Measurements from ENCODE around the gene NUBPL. TPM values are rescaled to one million over a fixed set of nuclear protein-coding genes. Genes with fewer than 3 reads are reported as not detected.

NUBPL gene, protein sequence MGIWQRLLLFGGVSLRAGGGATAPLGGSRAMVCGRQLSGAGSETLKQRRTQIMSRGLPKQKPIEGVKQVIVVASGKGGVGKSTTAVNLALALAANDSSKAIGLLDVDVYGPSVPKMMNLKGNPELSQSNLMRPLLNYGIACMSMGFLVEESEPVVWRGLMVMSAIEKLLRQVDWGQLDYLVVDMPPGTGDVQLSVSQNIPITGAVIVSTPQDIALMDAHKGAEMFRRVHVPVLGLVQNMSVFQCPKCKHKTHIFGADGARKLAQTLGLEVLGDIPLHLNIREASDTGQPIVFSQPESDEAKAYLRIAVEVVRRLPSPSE
- total RNA-seq (8.1 TPM), polyA plus RNA-seq (1 to 10 TPM; 4.2 to 9.9 (median 7.0) TPM)

DNA sequence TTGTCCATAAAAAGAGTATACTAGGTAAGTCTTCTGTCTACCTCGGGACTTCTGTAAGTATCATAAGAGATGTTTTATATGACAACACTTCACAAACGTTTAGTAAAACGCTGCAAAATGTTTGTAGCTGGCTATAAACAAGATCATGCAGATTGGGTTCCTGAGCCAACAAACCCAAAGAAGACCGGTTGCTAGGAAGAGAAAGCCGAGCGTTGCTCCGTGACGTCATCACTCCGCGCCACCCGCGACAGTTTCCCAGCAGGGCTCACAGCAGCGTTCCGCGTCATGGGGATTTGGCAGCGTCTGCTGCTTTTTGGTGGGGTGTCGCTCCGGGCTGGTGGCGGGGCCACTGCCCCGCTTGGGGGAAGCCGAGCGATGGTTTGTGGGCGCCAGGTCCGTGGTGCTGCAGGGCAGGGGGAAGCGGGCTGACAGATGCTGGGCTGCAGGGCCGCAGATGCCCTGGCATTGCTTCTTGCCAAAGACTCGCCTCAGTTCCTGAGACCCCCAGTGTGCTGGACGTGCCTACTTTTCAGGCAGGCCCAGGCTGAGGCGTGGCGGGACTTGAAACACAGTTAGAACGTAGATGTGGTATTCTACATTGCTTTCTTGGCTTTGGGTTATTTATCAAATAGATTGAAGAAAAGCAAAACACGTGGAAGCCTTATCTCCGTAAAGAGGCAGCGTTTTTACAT lies at the start of gene NUBPL:
Gene NUBPL (plus strand): TSS at position 250 of the 692 bp plus-strand sequence. CDS start 36 bp downstream, at position 286.
- H3K27me3 Mint-ChIP-seq: peaks cover 21% of the 10 kb centered on the region
- DNase-seq: peak; percentile 96 to 97 (median 97)
- Histone ChIP-seq H3K4me1 (ENCODE audit: control insufficient read depth, insufficient read depth, low read length, poor library complexity, severe bottlenecking) (peaks cover 15% of the 10 kb centered on the region), H3K4me3 (ENCODE audit: low read depth, low read length) (peak within 1 kb of the TSS; percentile 92), H3K36me3 (ENCODE audit: control insufficient read depth, insufficient read depth, low read length) (no peaks in the 10 kb centered on the region), H3K27me3 (ENCODE audit: control insufficient read depth, insufficient read depth, low read length) (peaks cover 6% of the 10 kb centered on the region), H3K9me3 (ENCODE audit: control insufficient read depth in 2 of 2, low read length in 2 of 2) (no peaks in the 10 kb centered on the region), H3K27ac (ENCODE audit: insufficient read depth, low read length, poor library complexity, severe bottlenecking) (peak within 1 kb of the TSS; percentile 79)
- H3K36me3 Mint-ChIP-seq: no peaks in the 10 kb centered on the region
- H3K9me3 Mint-ChIP-seq: peaks cover 0 to 3% (median 0%) of the 10 kb centered on the region in 7 donors
- peak within 1 kb of the TSS; percentile 97 to 99 (median 98) for H3K27ac Mint-ChIP-seq
- H3K4me1 Mint-ChIP-seq: peaks cover 19 to 39% (median 29%) of the 10 kb centered on the region in 4 donors
- ATAC-seq (ENCODE audit: low read depth in 2 of 2): peak; percentile 92 to 94
- H3K4me3 Mint-ChIP-seq: peak within 1 kb of the TSS; percentile 95 to 99 (median 97)

DNA sequence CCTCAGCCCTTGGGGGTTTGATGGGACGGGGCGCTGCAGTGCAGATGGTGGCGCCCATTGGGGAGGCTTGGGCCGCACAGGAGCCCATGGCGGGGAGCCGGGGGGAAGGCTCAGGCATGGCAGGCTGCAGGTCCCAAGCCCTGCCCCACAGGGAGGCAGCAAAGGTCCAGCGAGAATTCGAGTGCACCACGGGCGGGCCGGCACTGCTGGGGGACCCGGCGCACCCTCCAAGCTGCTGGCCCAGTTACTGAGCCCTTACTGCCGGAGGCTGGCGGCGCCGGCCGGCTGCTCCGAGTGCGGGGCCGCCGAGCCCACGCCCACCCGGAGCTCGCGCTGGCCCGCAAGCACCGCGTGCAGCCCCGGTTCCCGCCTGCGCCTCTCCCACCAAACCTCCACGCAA lies 34.1 kb upstream of the NUBPL start:
- Histone ChIP-seq H3K36me3 (ENCODE audit: control insufficient read depth, insufficient read depth, low read length) (no peaks in the 10 kb centered on the region), H3K9me3 (ENCODE audit: control insufficient read depth in 2 of 2, low read length in 2 of 2) (no peaks in the 10 kb centered on the region), H3K4me1 (ENCODE audit: control insufficient read depth, insufficient read depth, low read length, poor library complexity, severe bottlenecking) (no peaks in the 10 kb centered on the region), H3K27me3 (ENCODE audit: control insufficient read depth, insufficient read depth, low read length) (peaks cover 7% of the 10 kb centered on the region), H3K27ac (ENCODE audit: insufficient read depth, low read length, poor library complexity, severe bottlenecking) (no peak overlapping the region), H3K4me3 (ENCODE audit: low read depth, low read length) (no peak overlapping the region)
- Mint-ChIP-seq H3K27ac (no peak overlapping the region), H3K4me3 (no peak overlapping the region), H3K4me1 (no peaks in the 10 kb centered on the region), H3K27me3 (peaks cover 9% of the 10 kb centered on the region), H3K9me3 (no peaks in the 10 kb centered on the region), H3K36me3 (no peaks in the 10 kb centered on the region)
- DNase-seq (no peak), ATAC-seq (ENCODE audit: low read depth in 2 of 2) (no peak)

DNA sequence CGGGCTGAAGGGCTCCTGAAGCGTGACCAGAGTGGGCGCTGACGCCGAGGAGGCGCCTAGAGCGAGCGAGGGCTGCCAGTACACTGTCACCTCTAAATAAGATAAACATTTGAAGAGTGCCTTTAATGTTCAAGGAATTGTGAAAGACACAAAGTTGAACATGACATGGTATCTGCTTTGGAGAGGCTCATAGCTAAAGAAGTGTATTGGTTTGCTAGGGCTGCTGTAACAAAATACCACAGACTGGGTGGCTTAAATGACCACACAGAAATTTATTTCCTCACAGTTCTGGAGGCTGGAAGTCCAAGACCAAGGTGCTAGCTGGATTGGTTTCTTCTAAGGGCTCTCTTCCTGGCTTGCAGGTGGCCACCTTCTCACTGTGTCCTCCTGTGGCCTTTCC lies 33.7 kb upstream of the NUBPL start:
- Mint-ChIP-seq H3K4me3 (no peak overlapping the region), H3K27ac (no peak overlapping the region), H3K27me3 (peaks cover 7% of the 10 kb centered on the region), H3K9me3 (no peaks in the 10 kb centered on the region), H3K36me3 (no peaks in the 10 kb centered on the region), H3K4me1 (no peaks in the 10 kb centered on the region)
- Histone ChIP-seq H3K36me3 (ENCODE audit: control insufficient read depth, insufficient read depth, low read length) (no peaks in the 10 kb centered on the region), H3K4me3 (ENCODE audit: low read depth, low read length) (no peak overlapping the region), H3K9me3 (ENCODE audit: control insufficient read depth in 2 of 2, low read length in 2 of 2) (no peaks in the 10 kb centered on the region), H3K4me1 (ENCODE audit: control insufficient read depth, insufficient read depth, low read length, poor library complexity, severe bottlenecking) (no peaks in the 10 kb centered on the region), H3K27ac (ENCODE audit: insufficient read depth, low read length, poor library complexity, severe bottlenecking) (no peak overlapping the region), H3K27me3 (ENCODE audit: control insufficient read depth, insufficient read depth, low read length) (peaks cover 2% of the 10 kb centered on the region)
- no peak for ATAC-seq (ENCODE audit: low read depth in 2 of 2)
- no peak for DNase-seq

DNA sequence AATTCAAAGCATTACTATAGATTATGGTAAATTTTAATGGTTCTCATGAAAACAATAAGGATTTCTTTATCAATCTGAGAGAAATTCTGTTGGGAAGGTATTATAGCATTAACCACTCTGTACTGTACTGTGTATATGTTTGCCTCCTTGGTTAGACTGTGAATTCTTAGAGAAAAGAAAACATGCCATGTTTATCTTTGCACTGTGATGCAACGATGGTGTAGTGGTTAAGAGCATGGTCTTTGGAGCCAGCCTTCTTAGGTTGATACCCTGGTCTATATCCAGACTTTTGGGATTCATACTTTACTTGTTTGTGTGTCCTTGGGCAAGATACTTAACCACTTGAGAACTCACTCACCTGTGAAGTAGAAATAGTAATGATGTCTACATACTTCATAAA lies 32.2 kb upstream of the NUBPL start:
- no peak overlapping the region for H3K4me3 ChIP-seq (ENCODE audit: low read depth, low read length)

DNA sequence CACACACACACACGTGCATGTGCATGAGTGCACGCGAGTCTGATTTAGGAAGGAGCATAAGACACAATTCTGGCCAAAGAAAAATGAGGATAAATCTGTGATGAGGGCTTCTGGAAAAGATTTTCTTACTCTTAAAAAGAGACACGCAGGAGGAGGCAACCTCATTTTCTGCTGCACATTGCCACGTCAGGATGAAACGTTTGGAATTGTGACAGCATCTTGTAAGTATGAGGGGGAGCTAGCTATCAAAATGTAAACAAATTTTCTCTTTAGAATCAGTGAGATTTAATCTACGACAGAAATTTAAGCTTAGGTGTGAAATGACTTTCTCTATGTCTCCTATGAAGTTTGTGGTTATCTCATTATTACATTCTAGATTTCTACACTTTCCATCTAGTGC lies 31.1 kb upstream of the NUBPL start:
- Histone ChIP-seq H3K4me3 (ENCODE audit: low read depth, low read length) (no peak overlapping the region), H3K27me3 (ENCODE audit: control insufficient read depth, insufficient read depth, low read length) (no peaks in the 10 kb centered on the region), H3K27ac (ENCODE audit: insufficient read depth, low read length, poor library complexity, severe bottlenecking) (no peak overlapping the region), H3K9me3 (ENCODE audit: control insufficient read depth in 2 of 2, low read length in 2 of 2) (no peaks in the 10 kb centered on the region), H3K36me3 (ENCODE audit: control insufficient read depth, insufficient read depth, low read length) (no peaks in the 10 kb centered on the region), H3K4me1 (ENCODE audit: control insufficient read depth, insufficient read depth, low read length, poor library complexity, severe bottlenecking) (no peaks in the 10 kb centered on the region)
- H3K27ac Mint-ChIP-seq: no peak overlapping the region
- H3K4me1 Mint-ChIP-seq: no peaks in the 10 kb centered on the region
- H3K4me3 Mint-ChIP-seq: no peak overlapping the region
- peaks cover 6% of the 10 kb centered on the region for H3K27me3 Mint-ChIP-seq
- H3K36me3 Mint-ChIP-seq: no peaks in the 10 kb centered on the region
- H3K9me3 Mint-ChIP-seq: no peaks in the 10 kb centered on the region
- DNase-seq (no peak), ATAC-seq (ENCODE audit: low read depth in 2 of 2) (no peak)

More for the DNA sequence above, 32.2 kb upstream of the NUBPL start:
- H3K27me3 ChIP-seq (ENCODE audit: control insufficient read depth, insufficient read depth, low read length): peaks cover 1% of the 10 kb centered on the region
- no peak for ATAC-seq (ENCODE audit: low read depth in 2 of 2)
- no peak overlapping the region for H3K27ac Mint-ChIP-seq
- H3K27ac ChIP-seq (ENCODE audit: insufficient read depth, low read length, poor library complexity, severe bottlenecking): no peak overlapping the region
- no peaks in the 10 kb centered on the region for H3K9me3 Mint-ChIP-seq
- no peaks in the 10 kb centered on the region for H3K4me1 Mint-ChIP-seq
- no peaks in the 10 kb centered on the region for H3K36me3 Mint-ChIP-seq
- H3K4me1 ChIP-seq (ENCODE audit: control insufficient read depth, insufficient read depth, low read length, poor library complexity, severe bottlenecking): no peaks in the 10 kb centered on the region
- no peaks in the 10 kb centered on the region for H3K9me3 ChIP-seq (ENCODE audit: control insufficient read depth in 2 of 2, low read length in 2 of 2)
- no peak overlapping the region for H3K4me3 Mint-ChIP-seq
- no peaks in the 10 kb centered on the region for H3K36me3 ChIP-seq (ENCODE audit: control insufficient read depth, insufficient read depth, low read length)
- peaks cover 6% of the 10 kb centered on the region for H3K27me3 Mint-ChIP-seq
- no peak for DNase-seq

DNA sequence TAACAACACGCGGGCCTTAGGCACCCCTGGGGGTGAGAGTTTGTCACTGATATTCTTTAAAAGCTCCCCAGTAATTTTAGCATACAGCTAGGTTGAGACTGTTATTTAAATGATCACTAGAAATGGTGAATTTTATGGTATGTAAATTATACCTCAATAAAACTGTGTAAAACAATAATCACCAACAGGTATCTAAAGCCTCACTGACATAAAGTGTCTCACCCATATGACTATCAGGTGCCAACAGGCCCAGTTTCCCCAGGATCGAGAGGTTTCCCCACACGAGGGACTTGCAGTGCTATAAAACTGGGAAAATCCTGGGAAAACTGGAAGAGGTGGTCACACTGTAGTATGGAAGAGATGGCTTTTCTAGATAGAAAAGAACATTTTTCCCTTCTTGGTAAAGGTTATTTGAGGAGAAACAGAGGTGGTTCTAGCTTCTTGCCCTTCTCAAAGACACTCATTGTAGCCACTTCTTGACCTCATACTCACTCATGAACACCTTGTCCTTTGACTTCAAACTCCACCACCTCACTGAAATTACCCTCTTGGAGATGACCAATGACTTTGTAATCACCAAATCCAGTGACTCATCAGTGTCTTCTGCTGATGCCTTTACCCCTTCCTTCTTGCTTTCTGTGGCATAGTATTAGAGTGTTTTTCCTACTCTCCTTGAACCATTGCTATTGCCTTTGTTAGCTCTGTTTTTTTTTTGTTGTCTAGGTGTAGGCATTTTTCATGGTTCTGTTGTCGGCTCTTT lies 24.8 kb upstream of the NUBPL start:
- ATAC-seq (ENCODE audit: low read depth in 2 of 2) (no peak), DNase-seq (no peak)
- Histone ChIP-seq H3K4me1 (ENCODE audit: control insufficient read depth, insufficient read depth, low read length, poor library complexity, severe bottlenecking) (no peaks in the 10 kb centered on the region), H3K27ac (ENCODE audit: insufficient read depth, low read length, poor library complexity, severe bottlenecking) (no peak overlapping the region), H3K4me3 (ENCODE audit: low read depth, low read length) (no peak overlapping the region), H3K9me3 (ENCODE audit: control insufficient read depth in 2 of 2, low read length in 2 of 2) (no peaks in the 10 kb centered on the region), H3K36me3 (ENCODE audit: control insufficient read depth, insufficient read depth, low read length) (no peaks in the 10 kb centered on the region), H3K27me3 (ENCODE audit: control insufficient read depth, insufficient read depth, low read length) (peaks cover 8% of the 10 kb centered on the region)
- Mint-ChIP-seq H3K27me3 (peaks cover 21% of the 10 kb centered on the region), H3K4me1 (no peaks in the 10 kb centered on the region), H3K27ac (no peak overlapping the region), H3K36me3 (no peaks in the 10 kb centered on the region), H3K4me3 (no peak overlapping the region), H3K9me3 (peaks cover 0 to 3% (median 0%) of the 10 kb centered on the region in 7 donors)

DNA sequence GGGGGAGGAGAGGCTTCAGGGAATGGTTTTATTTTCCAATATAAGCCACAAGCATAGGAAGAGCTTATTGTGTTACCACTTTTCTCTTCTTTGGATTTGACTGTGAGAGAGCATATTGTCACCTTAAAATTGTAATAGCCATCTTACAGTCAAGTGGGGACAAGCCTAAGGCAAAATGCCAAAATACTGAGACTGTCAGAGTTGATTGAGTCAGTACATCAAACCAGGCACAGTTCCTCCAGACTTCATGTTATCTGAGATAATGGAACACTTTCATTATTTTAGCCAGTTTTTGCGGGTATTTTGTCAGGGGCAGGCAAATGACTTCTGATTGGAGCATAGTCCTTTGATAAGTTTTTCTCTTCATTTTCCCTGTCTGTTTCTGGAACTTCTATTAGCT lies 19.5 kb upstream of the NUBPL start:
- no peaks in the 10 kb centered on the region for H3K36me3 Mint-ChIP-seq
- ATAC-seq (ENCODE audit: low read depth in 2 of 2) (no peak), DNase-seq (no peak)
- no peak overlapping the region for H3K4me3 ChIP-seq (ENCODE audit: low read depth, low read length)
- H3K27me3 ChIP-seq (ENCODE audit: control insufficient read depth, insufficient read depth, low read length): peaks cover 8% of the 10 kb centered on the region
- peaks cover 0 to 4% (median 0%) of the 10 kb centered on the region in 7 donors for H3K9me3 Mint-ChIP-seq
- no peak overlapping the region for H3K27ac ChIP-seq (ENCODE audit: insufficient read depth, low read length, poor library complexity, severe bottlenecking)
- H3K36me3 ChIP-seq (ENCODE audit: control insufficient read depth, insufficient read depth, low read length): no peaks in the 10 kb centered on the region
- no peaks in the 10 kb centered on the region for H3K4me1 ChIP-seq (ENCODE audit: control insufficient read depth, insufficient read depth, low read length, poor library complexity, severe bottlenecking)
- peaks cover 40% of the 10 kb centered on the region for H3K27me3 Mint-ChIP-seq
- no peak overlapping the region for H3K4me3 Mint-ChIP-seq
- no peaks in the 10 kb centered on the region for H3K4me1 Mint-ChIP-seq
- H3K9me3 ChIP-seq (ENCODE audit: control insufficient read depth in 2 of 2, low read length in 2 of 2): no peaks in the 10 kb centered on the region
- H3K27ac Mint-ChIP-seq: no peak overlapping the region
